ENCODE measurements around the gene MAN2A1.

GRCh38 chr5:109674596-109674995 is 15.1 kb upstream of the MAN2A1 start:
- TF ChIP-seq CTCF (IDR thresholded peaks at IDR 0.05): no peak
- TF ChIP-seq, protein P1, sequence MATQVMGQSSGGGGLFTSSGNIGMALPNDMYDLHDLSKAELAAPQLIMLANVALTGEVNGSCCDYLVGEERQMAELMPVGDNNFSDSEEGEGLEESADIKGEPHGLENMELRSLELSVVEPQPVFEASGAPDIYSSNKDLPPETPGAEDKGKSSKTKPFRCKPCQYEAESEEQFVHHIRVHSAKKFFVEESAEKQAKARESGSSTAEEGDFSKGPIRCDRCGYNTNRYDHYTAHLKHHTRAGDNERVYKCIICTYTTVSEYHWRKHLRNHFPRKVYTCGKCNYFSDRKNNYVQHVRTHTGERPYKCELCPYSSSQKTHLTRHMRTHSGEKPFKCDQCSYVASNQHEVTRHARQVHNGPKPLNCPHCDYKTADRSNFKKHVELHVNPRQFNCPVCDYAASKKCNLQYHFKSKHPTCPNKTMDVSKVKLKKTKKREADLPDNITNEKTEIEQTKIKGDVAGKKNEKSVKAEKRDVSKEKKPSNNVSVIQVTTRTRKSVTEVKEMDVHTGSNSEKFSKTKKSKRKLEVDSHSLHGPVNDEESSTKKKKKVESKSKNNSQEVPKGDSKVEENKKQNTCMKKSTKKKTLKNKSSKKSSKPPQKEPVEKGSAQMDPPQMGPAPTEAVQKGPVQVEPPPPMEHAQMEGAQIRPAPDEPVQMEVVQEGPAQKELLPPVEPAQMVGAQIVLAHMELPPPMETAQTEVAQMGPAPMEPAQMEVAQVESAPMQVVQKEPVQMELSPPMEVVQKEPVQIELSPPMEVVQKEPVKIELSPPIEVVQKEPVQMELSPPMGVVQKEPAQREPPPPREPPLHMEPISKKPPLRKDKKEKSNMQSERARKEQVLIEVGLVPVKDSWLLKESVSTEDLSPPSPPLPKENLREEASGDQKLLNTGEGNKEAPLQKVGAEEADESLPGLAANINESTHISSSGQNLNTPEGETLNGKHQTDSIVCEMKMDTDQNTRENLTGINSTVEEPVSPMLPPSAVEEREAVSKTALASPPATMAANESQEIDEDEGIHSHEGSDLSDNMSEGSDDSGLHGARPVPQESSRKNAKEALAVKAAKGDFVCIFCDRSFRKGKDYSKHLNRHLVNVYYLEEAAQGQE (IDR thresholded peaks at IDR 0.05; ENCODE audit: insufficient read depth in 1 of 2, low read depth in 2 of 2, low read length in 1 of 2): no peak
- no peak for TF ChIP-seq SIN3A (IDR thresholded peaks at IDR 0.05; ENCODE audit: borderline replicate concordance, insufficient read depth, low read depth, low read length)

All from Panc1 (cell line).